ENCODE results near the gene LGR5.

Gene LGR5

GRCh38 chr12:71436696-71437095 is 2.9 kb upstream of the LGR5 start:
- Histone ChIP-seq H3K27me3 (peaks cover 51% of the 10 kb centered on the region), H3K36me3 (no peaks in the 10 kb centered on the region), H3K4me2 (no peak overlapping the region), H3K4me3 (no peak overlapping the region), H3K9ac (no peak overlapping the region), H3K27ac (no peak overlapping the region), H4K20me1 (peaks cover 33% of the 10 kb centered on the region), H3K4me1 (peaks cover 35% of the 10 kb centered on the region), H3K9me3 (peaks cover 49% of the 10 kb centered on the region)
- no peak for TF ChIP-seq Cebpa-rat (IDR thresholded peaks at IDR 0.05)

DNA sequence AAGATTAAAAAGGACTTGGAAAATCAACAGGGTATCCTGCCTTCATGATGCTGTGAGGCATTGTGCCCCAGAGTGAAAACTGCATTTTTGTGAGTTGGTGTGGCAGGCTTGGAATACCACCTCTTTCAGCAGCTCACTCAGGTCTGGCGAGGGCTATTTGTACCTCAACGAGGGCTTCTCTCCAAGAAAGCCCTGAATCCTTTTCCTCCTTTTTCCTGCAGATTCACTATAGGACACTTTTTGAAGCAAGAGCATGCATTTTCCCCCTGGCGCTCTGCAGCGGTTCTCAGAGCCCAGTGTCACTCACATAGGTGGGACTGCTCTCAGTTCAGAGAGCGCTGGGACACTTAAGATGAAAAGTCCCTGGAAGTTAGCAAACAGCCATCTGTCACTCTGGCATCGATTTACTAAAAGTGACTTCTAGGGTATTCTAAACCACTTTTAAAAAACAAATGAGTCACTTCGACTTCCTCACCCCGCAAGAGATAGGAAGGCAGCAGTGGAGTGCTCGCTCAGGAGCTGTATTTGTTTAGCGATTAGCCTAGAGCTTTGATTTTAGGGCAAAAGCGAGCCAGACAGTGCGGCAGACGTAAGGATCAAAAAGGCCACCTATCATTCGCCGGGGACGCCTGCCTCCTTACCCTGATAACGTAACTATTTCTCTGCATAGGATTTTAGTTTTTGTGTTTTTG is 782 bp upstream of the LGR5 start:
- Histone ChIP-seq H3K9me3 (peaks cover 47% of the 10 kb centered on the region), H3K9ac (no peak overlapping the region), H3K27me3 (peaks cover 68% of the 10 kb centered on the region), H3K27ac (no peak overlapping the region), H4K20me1 (peaks cover 35% of the 10 kb centered on the region), H3K36me3 (no peaks in the 10 kb centered on the region), H3K4me1 (peaks cover 32% of the 10 kb centered on the region), H3K4me3 (peak overlapping the region; percentile 66), H3K4me2 (peak overlapping the region; percentile 99)
- no peak for TF ChIP-seq Cebpa-rat (IDR thresholded peaks at IDR 0.05)

GRCh38 chr12:71439362-71439612 is 311 bp upstream of the LGR5 start:
- peak overlapping the region; percentile 99 for H3K4me2 ChIP-seq
- H3K36me3 ChIP-seq: no peaks in the 10 kb centered on the region
- peaks cover 32% of the 10 kb centered on the region for H3K4me1 ChIP-seq
- peak overlapping the region; percentile 66 for H3K4me3 ChIP-seq
- H3K27me3 ChIP-seq: peaks cover 68% of the 10 kb centered on the region
- H3K9me3 ChIP-seq: peaks cover 43% of the 10 kb centered on the region
- TF ChIP-seq Cebpa-rat (IDR thresholded peaks at IDR 0.05): no peak
- H3K27ac ChIP-seq: no peak overlapping the region
- H4K20me1 ChIP-seq: peaks cover 35% of the 10 kb centered on the region
- H3K9ac ChIP-seq: no peak overlapping the region

GRCh38 chr12:71440345-71440762 is 756 bp downstream of the LGR5 start:
- Histone ChIP-seq H3K27ac (no peak overlapping the region), H3K9ac (peak overlapping the region; percentile 12; the same call in 1 of the 2 replicates), H3K4me2 (peak overlapping the region; percentile 99), H4K20me1 (peaks cover 35% of the 10 kb centered on the region), H3K4me3 (peak overlapping the region; percentile 66), H3K9me3 (peaks cover 34% of the 10 kb centered on the region), H3K4me1 (peaks cover 32% of the 10 kb centered on the region), H3K36me3 (no peaks in the 10 kb centered on the region), H3K27me3 (peaks cover 68% of the 10 kb centered on the region)
- no peak for TF ChIP-seq Cebpa-rat (IDR thresholded peaks at IDR 0.05)

DNA sequence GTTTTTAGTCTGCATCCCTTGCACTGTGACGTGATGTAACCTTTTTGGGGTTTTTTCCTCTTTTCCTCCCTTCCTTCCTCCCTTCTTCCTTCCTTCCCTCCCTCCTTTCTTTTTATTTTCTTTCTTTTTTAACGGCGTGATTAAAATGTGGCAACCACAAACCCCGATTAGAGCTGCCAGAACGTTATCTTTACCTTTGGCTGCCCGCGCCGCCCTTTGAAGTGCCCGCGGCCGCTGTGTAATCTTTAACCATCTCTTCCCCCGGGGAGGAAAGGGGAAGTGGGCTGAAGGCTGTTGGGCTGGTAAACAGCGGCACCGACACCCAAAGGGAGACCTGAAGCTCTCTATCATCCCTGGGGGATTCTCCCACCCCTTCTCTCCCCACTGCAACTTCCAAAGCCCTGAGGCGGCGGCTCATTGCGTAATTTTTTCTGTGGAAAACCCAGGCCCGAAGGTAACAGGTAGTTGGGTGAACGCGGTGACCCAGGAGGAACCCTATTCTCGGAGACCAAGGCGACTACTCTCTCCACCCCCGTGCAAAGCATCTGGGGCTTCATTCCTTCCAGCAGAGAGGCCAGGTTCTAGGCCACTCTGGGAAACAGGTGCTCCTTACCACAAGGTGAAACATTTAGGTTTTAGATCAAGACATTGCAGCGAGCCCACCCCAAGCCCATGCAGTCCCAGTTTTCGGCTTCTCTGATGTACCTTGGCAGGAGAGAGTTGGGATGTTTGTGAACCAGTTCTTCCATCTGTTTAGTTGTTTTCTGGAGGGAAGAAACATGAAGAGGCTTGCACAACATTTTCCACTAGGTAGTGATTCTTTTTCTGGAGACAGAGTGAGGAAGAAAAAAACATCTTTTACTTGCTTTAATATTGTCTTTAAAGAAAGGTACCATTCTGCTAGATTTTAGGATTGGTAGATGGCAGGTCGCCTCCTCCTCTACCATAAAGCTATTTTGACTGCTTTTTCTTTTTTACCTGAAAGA is 1.5 kb downstream of the LGR5 start:
- peaks cover 35% of the 10 kb centered on the region for H4K20me1 ChIP-seq
- H3K4me2 ChIP-seq: peak overlapping the region; percentile 99
- H3K27me3 ChIP-seq: peaks cover 68% of the 10 kb centered on the region
- TF ChIP-seq Cebpa-rat (IDR thresholded peaks at IDR 0.05): peak; percentile 71; the same call in 1 of the 2 replicates
- no peak overlapping the region for H3K27ac ChIP-seq
- H3K4me3 ChIP-seq: peak overlapping the region; percentile 66
- no peaks in the 10 kb centered on the region for H3K36me3 ChIP-seq
- H3K9ac ChIP-seq: no peak overlapping the region
- peaks cover 32% of the 10 kb centered on the region for H3K4me1 ChIP-seq
- peaks cover 27% of the 10 kb centered on the region for H3K9me3 ChIP-seq

DNA sequence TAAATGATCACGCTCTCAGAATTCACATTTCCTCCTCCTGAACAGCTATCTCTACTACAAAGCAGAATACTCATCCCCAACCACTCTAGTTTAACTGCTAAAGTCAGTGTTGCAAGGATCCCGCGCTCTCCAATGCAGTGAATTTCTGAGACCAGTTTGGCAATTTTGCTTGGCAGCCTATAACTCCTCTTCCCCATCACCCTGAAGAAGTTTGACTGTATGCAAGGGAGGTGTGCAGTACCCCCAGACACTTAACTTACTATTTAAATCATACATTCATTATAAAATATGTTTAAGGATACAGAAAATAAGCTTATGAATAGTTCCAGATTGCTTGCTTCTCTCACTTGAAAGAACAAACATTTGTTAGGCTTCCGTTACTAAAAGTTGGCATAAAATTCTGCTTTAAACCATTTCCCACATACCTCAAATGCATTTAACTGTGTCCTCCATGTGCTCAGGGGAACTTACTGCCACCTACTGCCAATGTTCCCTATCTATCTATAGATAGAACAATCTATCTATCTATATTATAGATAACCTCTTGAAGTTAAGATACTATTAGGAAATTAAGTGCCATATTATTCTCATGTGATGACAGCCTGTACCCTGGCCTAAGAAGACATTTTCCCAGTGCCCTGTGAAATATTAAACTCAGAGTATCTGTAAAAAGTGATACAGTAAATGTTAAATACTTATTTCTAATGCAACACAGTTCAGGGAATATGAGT is 2.4 kb downstream of the LGR5 start:
- Histone ChIP-seq H3K36me3 (no peaks in the 10 kb centered on the region), H3K4me1 (peaks cover 32% of the 10 kb centered on the region), H4K20me1 (peaks cover 35% of the 10 kb centered on the region), H3K9ac (no peak overlapping the region), H3K4me3 (no peak overlapping the region), H3K9me3 (peaks cover 17% of the 10 kb centered on the region), H3K4me2 (no peak overlapping the region), H3K27me3 (peaks cover 63% of the 10 kb centered on the region), H3K27ac (no peak overlapping the region)
- TF ChIP-seq Cebpa-rat (IDR thresholded peaks at IDR 0.05): no peak

- Histone ChIP-seq H3K4me2 (no peak overlapping the region), H3K27me3 (peaks cover 58% of the 10 kb centered on the region), H3K36me3 (no peaks in the 10 kb centered on the region), H3K9ac (no peak overlapping the region), H3K4me3 (no peak overlapping the region), H3K9me3 (peaks cover 12% of the 10 kb centered on the region), H3K4me1 (peaks cover 35% of the 10 kb centered on the region), H4K20me1 (peaks cover 35% of the 10 kb centered on the region), H3K27ac (no peak overlapping the region)
- no peak for TF ChIP-seq Cebpa-rat (IDR thresholded peaks at IDR 0.05)
These were observed 3.0 kb downstream of the LGR5 start for GRCh38 chr12:71442567-71442931.

GRCh38 chr12:71445071-71445470 is 5.5 kb downstream of the LGR5 start:
- Histone ChIP-seq H3K27ac (no peak overlapping the region), H3K36me3 (no peaks in the 10 kb centered on the region), H3K4me3 (no peak overlapping the region), H4K20me1 (peaks cover 18% of the 10 kb centered on the region), H3K4me1 (peaks cover 45% of the 10 kb centered on the region), H3K9me3 (no peaks in the 10 kb centered on the region), H3K27me3 (peaks cover 33% of the 10 kb centered on the region), H3K9ac (no peak overlapping the region), H3K4me2 (no peak overlapping the region)
- no peak for TF ChIP-seq Cebpa-rat (IDR thresholded peaks at IDR 0.05)

- H3K36me3 ChIP-seq: no peaks in the 10 kb centered on the region
- peak overlapping the region; percentile 68 for H3K4me2 ChIP-seq
These were observed 8.1 kb downstream of the LGR5 start for GRCh38 chr12:71447691-71448132.

More at GRCh38 chr12:71447691-71448132, 8.1 kb downstream of the LGR5 start:
- peaks cover 27% of the 10 kb centered on the region for H3K4me1 ChIP-seq
- TF ChIP-seq Cebpa-rat (IDR thresholded peaks at IDR 0.05): no peak
- H3K27me3 ChIP-seq: peaks cover 7% of the 10 kb centered on the region; the same call in 1 of the 2 replicates
- no peak overlapping the region for H3K4me3 ChIP-seq
- peaks cover 8% of the 10 kb centered on the region; the same call in 1 of the 2 replicates for H3K9me3 ChIP-seq
- no peaks in the 10 kb centered on the region for H4K20me1 ChIP-seq
- H3K9ac ChIP-seq: no peak overlapping the region
- no peak overlapping the region for H3K27ac ChIP-seq
